Endodermal cell (in vitro differentiated cells): ENCODE measurements around the gene SCD. TPM values are rescaled to one million over a fixed set of nuclear protein-coding genes. Genes with fewer than 3 reads are reported as not detected.

Experiments
- DNase-seq: peaks from one replicate; pipeline ENCODE4 v3.0.0-alpha.2; 2017
- H3K27ac ChIP-seq: 2 replicates; pipeline ENCODE4 v1.5.1; 2013; ENCODE audit warnings: mild to moderate bottlenecking, low read depth, low read length, moderate library complexity
- H3K27me3 ChIP-seq: 2 replicates; pipeline ENCODE4 v1.6.1; 2013; ENCODE audit warnings: mild to moderate bottlenecking, low read length, moderate library complexity; ENCODE audit not compliant: insufficient read depth, control insufficient read depth, poor library complexity, severe bottlenecking
- H3K36me3 ChIP-seq: 2 replicates; pipeline ENCODE4 v1.7.0; 2013; ENCODE audit warnings: mild to moderate bottlenecking, low read length, moderate library complexity; ENCODE audit not compliant: control insufficient read depth, insufficient read depth
- H3K4me1 ChIP-seq: one replicate; pipeline ENCODE4 v1.7.0; 2013; ENCODE audit warnings: low read length; ENCODE audit not compliant: control insufficient read depth, insufficient read depth
- H3K4me3 ChIP-seq: 2 replicates; pipeline ENCODE4 v1.5.1; 2013; ENCODE audit warnings: mild to moderate bottlenecking, low read length, moderate library complexity
- H3K9ac ChIP-seq: 2 replicates; pipeline ENCODE4 v1.6.1; 2013; ENCODE audit warnings: mild to moderate bottlenecking, low read length, moderate library complexity; ENCODE audit not compliant: poor library complexity, severe bottlenecking; ENCODE audit errors: extremely low read depth
- H3K9me3 ChIP-seq: 2 replicates; pipeline ENCODE4 v1.6.1; 2013; ENCODE audit warnings: mild to moderate bottlenecking, low read length, moderate library complexity; ENCODE audit not compliant: control insufficient read depth
- H3K27ac Mint-ChIP-seq: 2 replicates; pipeline ENCODE4 v1.8.0; 2020; ENCODE audit warnings: mixed read lengths
- H3K27me3 Mint-ChIP-seq: 2 replicates; pipeline ENCODE4 v1.8.0; 2021; ENCODE audit warnings: mild to moderate bottlenecking, mixed read lengths; ENCODE audit not compliant: insufficient read depth
- H3K36me3 Mint-ChIP-seq: 2 replicates; pipeline ENCODE4 v1.8.0; 2020; ENCODE audit warnings: low read depth, mixed read lengths
- H3K4me1 Mint-ChIP-seq: 2 replicates; pipeline ENCODE4 v1.8.0; 2020; ENCODE audit warnings: mixed read lengths
- H3K4me3 Mint-ChIP-seq: 2 replicates; pipeline ENCODE4 v1.8.0; 2020; ENCODE audit warnings: mild to moderate bottlenecking, moderate library complexity, mixed read lengths
- H3K9me3 Mint-ChIP-seq: 2 replicates; pipeline ENCODE4 v1.8.0; 2020; ENCODE audit warnings: mild to moderate bottlenecking, mixed read lengths
- WGBS, 2 experiments: methylation state at CpG; one replicate each; pipeline versions ENCODE4 v1.1.5 to v1.1.7; 2013; ENCODE audit warnings: missing lambda C conversion rate in 2 of 2, mixed read lengths in 1 of 2; ENCODE audit not compliant: insufficient coverage in 1 of 2, insufficient read length in 1 of 2; 5-methylcytosine and 5-hydroxymethylcytosine counted together
- total RNA-seq, 2 donors: library from RNA; stranded (reverse); fragmentation: NEBNext Ultra II Directional in 1 of 2; extraction: Animal tissue kit (Norgen Biotek cat#: 25700) in 1 of 2; gene quantifications; 2 replicates in 1 of 2; 3 replicates in 1 of 2; pipeline ENCODE4 v1.2.1, GENCODE V29; 2021
- TF ChIP-seq, protein P1 (sequence below): fragments of 200-600 bp; sonication (generic); conservative IDR thresholded peaks from 2 replicates; pipeline ENCODE4 v1.5.0; 2021; ENCODE audit warnings: antibody characterized with exemption, mild to moderate bottlenecking

The SCD gene
- total RNA-seq, 2 donors from 2014 or later, result 369 to 442 TPM

DNA sequence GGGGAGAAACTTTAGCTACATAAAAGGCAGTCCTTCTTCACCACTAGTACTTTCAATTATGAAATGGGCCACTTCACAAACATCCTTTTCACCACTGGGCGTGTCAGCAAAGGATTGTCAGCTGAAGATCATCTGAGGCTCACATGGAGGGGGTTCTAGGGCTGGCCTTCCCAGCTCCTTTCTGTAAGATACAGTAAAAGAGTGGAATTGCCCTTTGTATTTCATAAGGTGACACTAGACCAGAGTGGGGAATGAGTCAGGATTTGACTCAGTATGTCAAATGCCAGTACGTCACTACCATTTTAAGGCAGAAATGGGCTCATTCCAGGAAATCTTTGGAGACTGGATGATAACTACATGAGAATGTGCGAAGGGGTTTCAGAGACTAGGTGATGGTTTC, 39.3 kb upstream of the SCD start:
- TF ChIP-seq, protein P1, sequence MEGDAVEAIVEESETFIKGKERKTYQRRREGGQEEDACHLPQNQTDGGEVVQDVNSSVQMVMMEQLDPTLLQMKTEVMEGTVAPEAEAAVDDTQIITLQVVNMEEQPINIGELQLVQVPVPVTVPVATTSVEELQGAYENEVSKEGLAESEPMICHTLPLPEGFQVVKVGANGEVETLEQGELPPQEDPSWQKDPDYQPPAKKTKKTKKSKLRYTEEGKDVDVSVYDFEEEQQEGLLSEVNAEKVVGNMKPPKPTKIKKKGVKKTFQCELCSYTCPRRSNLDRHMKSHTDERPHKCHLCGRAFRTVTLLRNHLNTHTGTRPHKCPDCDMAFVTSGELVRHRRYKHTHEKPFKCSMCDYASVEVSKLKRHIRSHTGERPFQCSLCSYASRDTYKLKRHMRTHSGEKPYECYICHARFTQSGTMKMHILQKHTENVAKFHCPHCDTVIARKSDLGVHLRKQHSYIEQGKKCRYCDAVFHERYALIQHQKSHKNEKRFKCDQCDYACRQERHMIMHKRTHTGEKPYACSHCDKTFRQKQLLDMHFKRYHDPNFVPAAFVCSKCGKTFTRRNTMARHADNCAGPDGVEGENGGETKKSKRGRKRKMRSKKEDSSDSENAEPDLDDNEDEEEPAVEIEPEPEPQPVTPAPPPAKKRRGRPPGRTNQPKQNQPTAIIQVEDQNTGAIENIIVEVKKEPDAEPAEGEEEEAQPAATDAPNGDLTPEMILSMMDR, result no peak
- peaks cover 29% of the 10 kb centered on the region for H3K27me3 Mint-ChIP-seq
- H3K27me3 ChIP-seq, result peaks cover 47% of the 10 kb centered on the region

DNA sequence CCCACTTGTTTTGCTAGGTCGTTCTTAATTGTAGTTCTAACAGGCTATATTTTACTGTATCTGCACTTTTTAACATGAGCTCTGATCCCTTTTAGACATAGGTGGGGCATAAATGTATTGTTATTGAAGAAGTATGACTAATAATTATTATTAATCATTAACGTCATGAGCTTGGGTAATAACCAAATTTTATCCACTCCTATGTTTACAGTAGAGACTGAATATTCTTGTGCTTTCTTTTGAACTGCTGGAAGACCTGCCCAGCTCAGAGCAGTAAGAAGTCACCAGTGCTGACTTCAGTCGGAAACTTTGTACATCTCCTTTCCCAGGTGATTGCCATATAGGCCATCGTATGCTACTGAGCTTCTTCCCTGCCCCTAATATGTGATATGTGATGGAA, 35.7 kb upstream of the SCD start:
- no peak overlapping the region for H3K27ac ChIP-seq
- H3K9me3 ChIP-seq, result no peaks in the 10 kb centered on the region
- H3K27me3 ChIP-seq, result peaks cover 54% of the 10 kb centered on the region
- no peaks in the 10 kb centered on the region for H3K4me1 ChIP-seq
- Mint-ChIP-seq H3K27ac (no peak overlapping the region), H3K9me3 (no peaks in the 10 kb centered on the region), H3K36me3 (no peaks in the 10 kb centered on the region), H3K4me1 (no peaks in the 10 kb centered on the region), H3K27me3 (peaks cover 31% of the 10 kb centered on the region), H3K4me3 (no peak overlapping the region)
- H3K9ac ChIP-seq, result no peak overlapping the region
- no peak for DNase-seq
- WGBS, 2 experiments, result 91% methylated on average over 4 of the region's 4 CpGs; no CpG with 5 or more reads in 1 of the 2 experiments
- TF ChIP-seq, protein P1, result no peak
- no peaks in the 10 kb centered on the region for H3K36me3 ChIP-seq
- no peak overlapping the region for H3K4me3 ChIP-seq

More for the DNA sequence above, 39.3 kb upstream of the SCD start:
- Mint-ChIP-seq H3K27ac (no peak overlapping the region), H3K9me3 (no peaks in the 10 kb centered on the region), H3K4me3 (no peak overlapping the region), H3K4me1 (no peaks in the 10 kb centered on the region), H3K36me3 (no peaks in the 10 kb centered on the region)
- Histone ChIP-seq H3K27ac (no peak overlapping the region), H3K9me3 (no peaks in the 10 kb centered on the region), H3K4me1 (no peaks in the 10 kb centered on the region), H3K36me3 (no peaks in the 10 kb centered on the region), H3K4me3 (no peak overlapping the region), H3K9ac (no peak overlapping the region)
- DNase-seq, result no peak
- 89 to 100% methylated on average over 1 to 3 of the region's 3 CpGs for WGBS, 2 experiments

DNA sequence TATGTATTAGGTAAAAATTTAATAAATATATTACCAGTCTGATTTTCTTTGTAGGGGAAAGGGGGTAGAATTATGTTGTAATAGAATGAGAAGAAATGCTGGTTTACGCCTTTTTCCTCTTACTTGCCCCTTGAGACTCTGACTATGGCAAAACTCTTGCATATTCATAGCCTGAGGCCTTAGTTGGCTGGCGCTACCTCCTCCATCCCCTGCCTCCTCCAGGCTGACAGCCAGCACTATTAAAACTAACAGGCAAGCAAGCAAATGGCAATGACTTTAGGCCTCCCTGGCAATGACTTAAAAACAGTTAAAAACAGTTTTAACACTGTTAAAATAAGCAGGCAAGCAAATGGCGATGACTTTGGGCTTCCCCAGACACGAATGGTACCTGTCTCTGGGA, 31.4 kb upstream of the SCD start:
- H3K36me3 ChIP-seq, result no peaks in the 10 kb centered on the region
- Mint-ChIP-seq H3K36me3 (no peaks in the 10 kb centered on the region), H3K4me3 (no peak overlapping the region), H3K27me3 (peaks cover 28% of the 10 kb centered on the region), H3K4me1 (no peaks in the 10 kb centered on the region), H3K27ac (no peak overlapping the region), H3K9me3 (no peaks in the 10 kb centered on the region)
- H3K27ac ChIP-seq, result no peak overlapping the region
- H3K4me1 ChIP-seq, result no peaks in the 10 kb centered on the region
- no peak overlapping the region for H3K4me3 ChIP-seq
- WGBS, 2 experiments, result 86 to 89% methylated on average over 3 to 4 of the region's 4 CpGs
- peaks cover 64% of the 10 kb centered on the region for H3K27me3 ChIP-seq
- no peaks in the 10 kb centered on the region for H3K9me3 ChIP-seq
- TF ChIP-seq, protein P1, result no peak
- no peak for DNase-seq
- no peak overlapping the region for H3K9ac ChIP-seq
